SK-N-SH treated with all-trans-retinoic acid at 6 μM for 48 hours (cell line): Measurements from ENCODE around the gene ITPKB.

ENCODE experiments used
- ATAC-seq: fragments of 200-7000 bp; cut with Tn5 transposase; 3 replicates; pipeline ENCODE4 v1.9.1; 2020; ENCODE audit warnings: mild to moderate bottlenecking, moderate library complexity
- ARNTL ChIP-seq: fragments of 450-650 bp; formaldehyde crosslinking; IDR thresholded peaks from 2 replicates; pipeline ENCODE4 v1.5.0; 2020; ENCODE audit warnings: low read depth, mild to moderate bottlenecking, moderate library complexity, borderline replicate concordance
- BACH2 ChIP-seq: fragments of 250-450 bp; sonication (Bioruptor Pico); IDR thresholded peaks from 2 replicates; pipeline ENCODE4 v1.9.0; 2021; ENCODE audit warnings: mild to moderate bottlenecking, borderline replicate concordance
- CREB5 ChIP-seq: fragments of 250-450 bp; sonication (Bioruptor Pico); IDR thresholded peaks from 2 replicates; pipeline ENCODE4 v1.5.1; 2020; ENCODE audit warnings: low read depth, mild to moderate bottlenecking, moderate library complexity
- CSDC2 ChIP-seq: fragments of 250-450 bp; sonication (Bioruptor Pico); IDR thresholded peaks from 2 replicates; pipeline ENCODE4 v1.5.0; 2020; ENCODE audit warnings: mild to moderate bottlenecking, moderate library complexity
- ESRRG ChIP-seq: fragments of 250-450 bp; sonication (Bioruptor Pico); IDR thresholded peaks from 2 replicates; pipeline ENCODE4 v1.6.1; 2021; ENCODE audit warnings: mild to moderate bottlenecking
- GLIS3 ChIP-seq: fragments of 250-450 bp; sonication (Bioruptor Pico); IDR thresholded peaks from 2 replicates; pipeline ENCODE4 v1.5.0; 2020; ENCODE audit warnings: mild to moderate bottlenecking, moderate library complexity
- ISL1 ChIP-seq: fragments of 250-450 bp; sonication (Bioruptor Pico); IDR thresholded peaks from 2 replicates; pipeline ENCODE4 v2.1.2; 2022; ENCODE audit warnings: mild to moderate bottlenecking, moderate library complexity
- PATZ1 ChIP-seq: fragments of 250-450 bp; sonication (Bioruptor Pico); IDR thresholded peaks from 2 replicates; pipeline ENCODE4 v1.8.0; 2020; ENCODE audit warnings: mild to moderate bottlenecking, moderate library complexity, borderline replicate concordance
- POU6F1 ChIP-seq: fragments of 250-450 bp; sonication (Bioruptor Pico); IDR thresholded peaks from 2 replicates; pipeline ENCODE4 v1.8.0; 2021; ENCODE audit warnings: low read depth, mild to moderate bottlenecking, moderate library complexity, borderline replicate concordance
- PPARA ChIP-seq: fragments of 250-450 bp; sonication (Bioruptor Pico); IDR thresholded peaks from 2 replicates; pipeline ENCODE4 v1.5.0; 2020; ENCODE audit warnings: mild to moderate bottlenecking, borderline replicate concordance
- RARB ChIP-seq: fragments of 250-450 bp; sonication (Bioruptor Pico); IDR thresholded peaks from 2 replicates; pipeline ENCODE4 v1.8.0; 2021; ENCODE audit warnings: mild to moderate bottlenecking, moderate library complexity
- TCF4 ChIP-seq: fragments of 250-450 bp; sonication (Bioruptor Pico); IDR thresholded peaks from 2 replicates; pipeline ENCODE4 v1.8.0; 2021; ENCODE audit warnings: mild to moderate bottlenecking, moderate library complexity, borderline replicate concordance
- TOX ChIP-seq: fragments of 250-450 bp; sonication (Bioruptor Pico); IDR thresholded peaks from 2 replicates; pipeline ENCODE4 v1.8.0; 2021; ENCODE audit warnings: mild to moderate bottlenecking, moderate library complexity, borderline replicate concordance
- TSHZ2 ChIP-seq: fragments of 250-450 bp; sonication (Bioruptor Pico); IDR thresholded peaks from 2 replicates; pipeline ENCODE4 v1.5.0; 2020; ENCODE audit warnings: mild to moderate bottlenecking, moderate library complexity
- ZC3H10 ChIP-seq: fragments of 250-450 bp; sonication (Bioruptor Pico); IDR thresholded peaks from 2 replicates; pipeline ENCODE4 v1.5.1; 2021; ENCODE audit warnings: mild to moderate bottlenecking, moderate library complexity
- ZFP3 ChIP-seq: fragments of 250-450 bp; sonication (Bioruptor Pico); IDR thresholded peaks from 2 replicates; pipeline ENCODE4 v1.5.0; 2020; ENCODE audit warnings: mild to moderate bottlenecking, moderate library complexity
- ZNF565 ChIP-seq: fragments of 450-650 bp; formaldehyde crosslinking; conservative IDR thresholded peaks from 2 replicates; pipeline ENCODE4 v1.5.0; 2020; ENCODE audit warnings: low read depth, mild to moderate bottlenecking, moderate library complexity
- ZNF70 ChIP-seq: fragments of 450-650 bp; formaldehyde crosslinking; IDR thresholded peaks from 2 replicates; pipeline ENCODE4 v1.5.0; 2020; ENCODE audit warnings: mild to moderate bottlenecking, moderate library complexity
- ZNF8 ChIP-seq: fragments of 450-650 bp; formaldehyde crosslinking; IDR thresholded peaks from 2 replicates; pipeline ENCODE4 v1.5.0; 2020; ENCODE audit warnings: mild to moderate bottlenecking, moderate library complexity

ITPKB gene

GRCh38 chr1:226708967-226709396, 30.1 kb downstream of the ITPKB start:
- ATAC-seq, result no peak
- TF ChIP-seq ZNF565 (CRISPR knock-in tag) (no peak), CSDC2 (no peak), TSHZ2 (CRISPR knock-in tag) (no peak), ESRRG (no peak), PATZ1 (CRISPR knock-in tag) (no peak), POU6F1 (CRISPR knock-in tag) (no peak), RARB (CRISPR knock-in tag) (no peak), GLIS3 (CRISPR knock-in tag) (no peak), CREB5 (CRISPR knock-in tag) (no peak), ZNF8 (CRISPR knock-in tag) (no peak), ARNTL (CRISPR knock-in tag) (no peak), ZNF70 (CRISPR knock-in tag) (no peak), ZFP3 (CRISPR knock-in tag) (no peak), PPARA (CRISPR knock-in tag) (no peak), BACH2 (CRISPR knock-in tag) (no peak), TCF4 (no peak), ZC3H10 (no peak)

- ATAC-seq, result peak; percentile 88
- no peak for TF ChIP-seq TSHZ2 (CRISPR knock-in tag)
- TF ChIP-seq RARB (CRISPR knock-in tag), result no peak
Observed at GRCh38 chr1:226708342-226708780, 30.7 kb downstream of the ITPKB start.

GRCh38 chr1:226706684-226707083, 32.4 kb downstream of the ITPKB start:
- ATAC-seq, result no peak
- TF ChIP-seq PPARA (CRISPR knock-in tag) (no peak), ZNF565 (CRISPR knock-in tag) (no peak), GLIS3 (CRISPR knock-in tag) (no peak), PATZ1 (CRISPR knock-in tag) (no peak), POU6F1 (CRISPR knock-in tag) (no peak), ZNF8 (CRISPR knock-in tag) (no peak), BACH2 (CRISPR knock-in tag) (no peak), ZC3H10 (no peak), RARB (CRISPR knock-in tag) (no peak), TCF4 (no peak), ZNF70 (CRISPR knock-in tag) (no peak), ZFP3 (CRISPR knock-in tag) (no peak), ARNTL (CRISPR knock-in tag) (no peak), ISL1 (CRISPR knock-in tag) (no peak), TOX (no peak)
